Peyer's patch (tissue), 4 donors: ENCODE results near the gene AZIN2. TPM values are rescaled to one million over a fixed set of nuclear protein-coding genes. Genes with fewer than 3 reads are reported as not detected.

Source experiments
- DNase-seq, 3 donors: peaks; one replicate each; pipeline ENCODE4 v3.0.0-alpha.2; 2017 to 2019
- H3K27ac ChIP-seq, 4 donors: fragments of 200-600 bp; sonication (generic); one replicate each; pipeline ENCODE4 v1.5.1; 2016 to 2019
- H3K27me3 ChIP-seq, 2 donors: fragments of 200-600 bp; sonication (generic); one replicate each; pipeline ENCODE4 v1.5.1; 2019
- H3K36me3 ChIP-seq, 3 donors: fragments of 200-600 bp; sonication (generic); one replicate each; pipeline ENCODE4 v1.5.1; 2016 to 2019
- H3K4me1 ChIP-seq, 4 donors: fragments of 200-600 bp; sonication (generic); one replicate each; pipeline ENCODE4 v1.5.1; 2016 to 2019
- H3K4me3 ChIP-seq, 4 donors: fragments of 200-600 bp; sonication (generic); 1 replicate in 3 of 4; 2 replicates in 1 of 4; pipeline ENCODE4 v1.5.1; 2016 to 2019; ENCODE audit warnings: mild to moderate bottlenecking in 1 of 4
- H3K9me3 ChIP-seq, 4 donors: fragments of 200-600 bp; sonication (generic); one replicate each; pipeline ENCODE4 v1.5.1; 2016 to 2019; ENCODE audit warnings: mild to moderate bottlenecking in 1 of 4
- CTCF ChIP-seq, 6 experiments: fragments of 450-650 bp in 4 of 6; fragments of 200-600 bp in 2 of 6; sonication (generic) in 1 of 6; IDR thresholded peaks; one replicate each; pipeline ENCODE4 v1.5.1; 2017 to 2019; ENCODE audit warnings: antibody characterized with exemption in 6 of 6, mild to moderate bottlenecking in 3 of 6, moderate library complexity in 1 of 6
- POLR2A ChIP-seq, 2 donors: fragments of 450-650 bp; IDR thresholded peaks; one replicate each; pipeline ENCODE4 v1.5.1; 2017; ENCODE audit warnings: antibody characterized with exemption in 2 of 2, mild to moderate bottlenecking in 2 of 2, moderate library complexity in 2 of 2
- total RNA-seq, 4 donors: library from RNA; depleted of rRNA; stranded (reverse); fragments of >200 nt; gene quantifications; one replicate each; pipeline ENCODE4 v1.1.0, GENCODE V29; 2016

AZIN2 gene
- total RNA-seq, 4 donors from 2014 or later: 0.95 to 26.4 (median 2.2) TPM

GRCh38 chr1:33165809-33166208 lies 84.9 kb downstream of the AZIN2 start:
- no peak overlapping the region for H3K4me3 ChIP-seq
- no peaks in the 10 kb centered on the region for H3K36me3 ChIP-seq
- TF ChIP-seq CTCF (IDR thresholded peaks at IDR 0.05) (no peak), POLR2A (IDR thresholded peaks at IDR 0.05) (no peak)
- DNase-seq: no peak
- no peak overlapping the region for H3K27ac ChIP-seq
- H3K4me1 ChIP-seq: peaks cover 0 to 9% (median 0%) of the 10 kb centered on the region in 4 donors
- no peaks in the 10 kb centered on the region for H3K9me3 ChIP-seq
- H3K27me3 ChIP-seq: no peaks in the 10 kb centered on the region

DNA sequence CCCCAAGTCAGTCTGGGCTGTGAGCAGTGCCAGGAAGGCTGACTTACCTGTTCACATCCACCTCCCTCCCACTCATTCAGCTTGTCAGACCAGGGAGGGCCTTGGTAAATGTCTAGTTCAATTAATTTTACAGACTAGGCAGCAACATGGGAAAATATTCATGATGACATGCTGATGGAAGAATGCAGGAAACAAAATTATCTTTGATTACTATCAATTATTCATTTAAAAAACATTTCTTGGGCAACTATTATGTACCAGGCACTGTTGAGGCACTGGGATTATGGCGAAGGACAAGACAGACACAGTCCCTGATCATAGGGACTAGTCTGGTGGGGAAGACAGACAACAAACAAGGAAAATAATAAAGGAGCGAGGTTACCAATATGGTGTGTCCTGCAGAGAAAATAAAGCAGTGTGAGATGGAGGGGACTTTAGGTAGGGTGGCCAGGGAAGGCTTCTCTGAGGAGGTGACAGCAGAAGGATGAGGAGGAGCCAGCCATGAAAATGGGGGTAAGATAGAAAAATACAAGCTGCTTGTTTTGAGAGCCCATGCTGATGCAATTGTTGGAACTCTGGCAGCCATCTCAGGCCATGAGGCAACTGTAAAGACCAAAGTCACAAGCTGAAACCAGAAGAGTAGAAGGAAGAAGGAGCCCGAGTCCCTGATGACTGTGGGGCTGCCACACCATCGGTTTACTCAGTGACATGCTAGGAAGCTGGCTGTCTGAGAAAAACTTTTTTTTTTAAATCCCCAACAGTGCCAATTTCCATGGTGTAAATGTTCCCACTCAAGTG lies 86.9 kb downstream of the AZIN2 start:
- Histone ChIP-seq H3K4me1 (peaks cover 0 to 4% (median 0%) of the 10 kb centered on the region in 4 donors), H3K4me3 (no peak overlapping the region), H3K27ac (no peak overlapping the region), H3K27me3 (no peaks in the 10 kb centered on the region), H3K36me3 (no peaks in the 10 kb centered on the region), H3K9me3 (no peaks in the 10 kb centered on the region)
- no peak for TF ChIP-seq POLR2A (IDR thresholded peaks at IDR 0.05)
- no peak for TF ChIP-seq CTCF (IDR thresholded peaks at IDR 0.05)
- no peak for DNase-seq

DNA sequence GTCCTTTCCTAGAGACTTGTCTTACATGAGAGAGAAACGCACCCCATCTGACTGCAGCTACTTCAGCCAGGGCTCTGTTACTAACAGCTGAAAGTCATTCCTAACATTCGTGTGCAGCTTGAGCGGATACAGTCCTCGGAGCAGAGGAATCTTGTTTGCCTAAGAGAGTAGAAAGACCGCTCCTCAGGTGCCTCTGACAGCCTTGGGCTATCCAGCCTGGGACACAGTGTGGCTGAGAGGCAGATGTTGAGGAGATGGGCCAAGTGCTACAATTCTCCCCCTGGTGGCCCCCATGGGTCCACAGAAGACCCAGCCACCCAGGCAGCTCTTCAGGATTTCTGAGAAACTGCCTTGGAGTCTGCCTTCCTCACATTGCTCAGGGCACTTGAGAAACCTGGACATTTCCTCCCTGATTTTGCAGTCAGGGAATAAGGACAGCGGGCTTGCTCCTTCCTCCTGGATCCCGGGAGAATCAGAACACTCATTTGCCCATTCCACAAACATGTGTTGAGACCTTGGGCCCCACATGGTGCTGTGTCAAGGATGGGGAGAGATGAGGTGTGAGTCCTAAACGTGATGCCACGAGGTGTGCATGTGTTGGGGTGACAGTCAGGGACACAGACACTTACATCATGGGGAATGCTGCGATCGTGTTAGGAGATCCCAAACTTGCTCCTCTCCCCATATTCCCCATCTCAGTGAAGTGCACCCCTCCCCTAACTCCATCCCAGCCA lies 87.8 kb downstream of the AZIN2 start:
- no peak overlapping the region for H3K27ac ChIP-seq
- H3K27me3 ChIP-seq: no peaks in the 10 kb centered on the region
- peaks cover 0 to 4% (median 0%) of the 10 kb centered on the region in 4 donors for H3K4me1 ChIP-seq
- no peak for DNase-seq
- H3K36me3 ChIP-seq: no peaks in the 10 kb centered on the region
- TF ChIP-seq POLR2A (IDR thresholded peaks at IDR 0.05): no peak
- no peak for TF ChIP-seq CTCF (IDR thresholded peaks at IDR 0.05)
- no peak overlapping the region for H3K4me3 ChIP-seq
- H3K9me3 ChIP-seq: no peaks in the 10 kb centered on the region

DNA sequence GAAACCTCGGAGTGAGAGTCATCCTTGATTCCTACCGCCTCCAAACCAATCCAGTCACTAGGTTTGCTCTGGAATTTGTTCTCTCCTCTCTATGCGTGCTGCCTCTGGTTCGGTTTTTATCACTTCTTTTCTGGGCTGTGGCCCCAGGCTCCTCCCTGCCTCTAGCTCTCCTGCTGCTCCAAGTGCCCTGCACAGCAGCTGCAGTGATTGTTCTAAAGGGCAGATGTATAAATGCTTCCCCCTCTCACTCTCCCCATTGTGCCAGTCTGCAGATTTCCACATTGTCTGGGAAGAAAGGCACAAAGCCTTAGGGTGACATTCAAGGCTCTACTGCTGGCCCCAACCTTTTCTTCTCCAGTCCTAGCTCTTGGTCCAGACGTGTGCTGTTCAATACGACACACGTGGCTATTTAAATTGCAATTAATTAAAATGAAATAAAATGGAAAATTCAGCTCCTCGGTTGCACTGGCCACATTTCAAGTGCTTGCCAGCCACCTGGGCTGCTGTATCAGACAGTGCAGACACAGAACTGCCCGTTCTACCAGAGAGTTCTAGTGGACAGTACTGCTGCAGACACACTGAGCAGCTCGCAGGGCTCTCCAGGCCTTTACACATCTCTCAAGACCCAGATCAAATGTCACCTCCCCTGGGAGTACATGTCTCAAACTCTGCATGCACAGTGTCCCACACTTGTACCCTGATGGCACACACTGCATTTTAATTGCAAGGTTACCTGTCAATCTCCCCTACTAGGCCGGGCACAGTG lies 88.5 kb downstream of the AZIN2 start:
- no peak for DNase-seq
- Histone ChIP-seq H3K27ac (no peak overlapping the region), H3K9me3 (no peaks in the 10 kb centered on the region), H3K4me3 (no peak overlapping the region), H3K4me1 (peaks cover 0 to 4% (median 0%) of the 10 kb centered on the region in 4 donors), H3K27me3 (no peaks in the 10 kb centered on the region), H3K36me3 (no peaks in the 10 kb centered on the region)
- no peak for TF ChIP-seq POLR2A (IDR thresholded peaks at IDR 0.05)

Other genes with a start within 250 kb of the AZIN2 start
- 1 to 10 TPM in 1 of 4 donors, not detected in 3; 1.8 TPM for gene FNDC5, start 210.2 kb upstream of the AZIN2 start, total RNA-seq
- under 1 TPM in 1 of 4 donors, not detected in 3; 0.53 TPM for gene HPCA, start 194.7 kb upstream of the AZIN2 start, total RNA-seq
- 100 to 1,000 TPM; 228 to 892 (median 538) TPM for gene TMEM54, start 179.8 kb upstream of the AZIN2 start, total RNA-seq
- gene RNF19B, start 116.3 kb upstream of the AZIN2 start, total RNA-seq: 10 to 100 TPM; 28.1 to 62.1 (median 54.6) TPM
- 100 to 1,000 TPM; 273 to 366 (median 293) TPM for gene AK2, start 44.3 kb upstream of the AZIN2 start, total RNA-seq
- 10 to 100 TPM in 3 of 4 donors, 1 to 10 TPM in 1; 3.5 to 22.8 (median 17.9) TPM for gene TRIM62, start 100.9 kb downstream of the AZIN2 start, total RNA-seq
- gene ZNF362, start 175.3 kb downstream of the AZIN2 start, total RNA-seq: 10 to 100 TPM in 2 of 4 donors, 1 to 10 TPM in 2; 5.9 to 28.9 (median 8.8) TPM
- not detected for gene A3GALT2, start 239.9 kb downstream of the AZIN2 start, total RNA-seq